Sigmoid colon (tissue), 4 donors: Measurements from ENCODE around the gene FILIP1.

ENCODE experiments used
- EP300 ChIP-seq, 4 donors: sonication (generic); formaldehyde crosslinking; IDR thresholded peaks; one replicate each; pipeline ENCODE4 v1.6.1; 2017; ENCODE audit warnings: antibody characterized with exemption in 4 of 4
- TF ChIP-seq, protein P1 (sequence below), 4 experiments: fragments of 450-650 bp in 3 of 4; fragments of 200-600 bp in 1 of 4; IDR thresholded peaks; one replicate each; pipeline ENCODE4 v1.5.1; 2016 to 2019; ENCODE audit warnings: antibody characterized with exemption in 4 of 4, mild to moderate bottlenecking in 3 of 4, moderate library complexity in 2 of 4

DNA sequence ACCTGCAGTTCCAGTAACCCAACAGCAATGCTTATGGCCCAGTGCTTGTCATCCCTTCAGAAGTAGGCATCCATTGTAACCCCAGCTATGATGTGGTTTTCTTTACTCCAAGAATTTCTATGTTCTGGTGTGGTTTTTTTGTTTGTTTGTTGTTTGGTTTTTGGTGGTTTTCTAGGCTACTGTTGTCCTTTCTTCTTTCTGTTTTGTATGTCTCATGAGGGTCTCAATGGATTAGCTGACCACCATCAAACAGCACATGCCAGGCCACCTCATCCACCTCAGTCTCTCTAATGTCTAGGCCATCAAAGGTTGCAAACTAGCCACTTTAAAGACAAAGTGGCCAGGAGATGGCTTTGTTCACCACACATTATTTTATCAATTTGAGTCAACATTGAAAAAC, 149.6 kb downstream of the FILIP1 start:
- TF ChIP-seq, protein P1, sequence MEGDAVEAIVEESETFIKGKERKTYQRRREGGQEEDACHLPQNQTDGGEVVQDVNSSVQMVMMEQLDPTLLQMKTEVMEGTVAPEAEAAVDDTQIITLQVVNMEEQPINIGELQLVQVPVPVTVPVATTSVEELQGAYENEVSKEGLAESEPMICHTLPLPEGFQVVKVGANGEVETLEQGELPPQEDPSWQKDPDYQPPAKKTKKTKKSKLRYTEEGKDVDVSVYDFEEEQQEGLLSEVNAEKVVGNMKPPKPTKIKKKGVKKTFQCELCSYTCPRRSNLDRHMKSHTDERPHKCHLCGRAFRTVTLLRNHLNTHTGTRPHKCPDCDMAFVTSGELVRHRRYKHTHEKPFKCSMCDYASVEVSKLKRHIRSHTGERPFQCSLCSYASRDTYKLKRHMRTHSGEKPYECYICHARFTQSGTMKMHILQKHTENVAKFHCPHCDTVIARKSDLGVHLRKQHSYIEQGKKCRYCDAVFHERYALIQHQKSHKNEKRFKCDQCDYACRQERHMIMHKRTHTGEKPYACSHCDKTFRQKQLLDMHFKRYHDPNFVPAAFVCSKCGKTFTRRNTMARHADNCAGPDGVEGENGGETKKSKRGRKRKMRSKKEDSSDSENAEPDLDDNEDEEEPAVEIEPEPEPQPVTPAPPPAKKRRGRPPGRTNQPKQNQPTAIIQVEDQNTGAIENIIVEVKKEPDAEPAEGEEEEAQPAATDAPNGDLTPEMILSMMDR (IDR thresholded peaks at IDR 0.05): no peak
- no peak for TF ChIP-seq EP300 (IDR thresholded peaks at IDR 0.05)
